Measurements from ENCODE around the gene EOLA2.
"Not testable (repeated sequence)": the region's sequence is repeated elsewhere in the genome, so short reads cannot be mapped to it uniquely, and the experiment has no call there.

EOLA2 gene

GRCh38 chrX:149898554-149898953 is 39.7 kb downstream of the EOLA2 start:
- in situ Hi-C loops (cut with HindIII; ENCODE audit: low pct_ligation_motif_present, low pct_unique_long_range_greater_than_20kb, low sequenced_read_pairs), result no loop called here

GRCh38 chrX:149890828-149891227 is 47.5 kb downstream of the EOLA2 start:
- DNase-seq; in situ Hi-C loops (cut with HindIII; ENCODE audit: low pct_ligation_motif_present, low pct_unique_long_range_greater_than_20kb, low sequenced_read_pairs): not testable (repeated sequence)

More at GRCh38 chrX:149898554-149898953, 39.7 kb downstream of the EOLA2 start:
- no peak for DNase-seq
